ENCODE results near the gene FANCF.
A peak's percentile ranks its signal among the peaks of the same experiment; 100 is the strongest.
"Not testable (repeated sequence)": the region's sequence is repeated elsewhere in the genome, so short reads cannot be mapped to it uniquely, and the experiment has no call there.

The FANCF gene

DNA sequence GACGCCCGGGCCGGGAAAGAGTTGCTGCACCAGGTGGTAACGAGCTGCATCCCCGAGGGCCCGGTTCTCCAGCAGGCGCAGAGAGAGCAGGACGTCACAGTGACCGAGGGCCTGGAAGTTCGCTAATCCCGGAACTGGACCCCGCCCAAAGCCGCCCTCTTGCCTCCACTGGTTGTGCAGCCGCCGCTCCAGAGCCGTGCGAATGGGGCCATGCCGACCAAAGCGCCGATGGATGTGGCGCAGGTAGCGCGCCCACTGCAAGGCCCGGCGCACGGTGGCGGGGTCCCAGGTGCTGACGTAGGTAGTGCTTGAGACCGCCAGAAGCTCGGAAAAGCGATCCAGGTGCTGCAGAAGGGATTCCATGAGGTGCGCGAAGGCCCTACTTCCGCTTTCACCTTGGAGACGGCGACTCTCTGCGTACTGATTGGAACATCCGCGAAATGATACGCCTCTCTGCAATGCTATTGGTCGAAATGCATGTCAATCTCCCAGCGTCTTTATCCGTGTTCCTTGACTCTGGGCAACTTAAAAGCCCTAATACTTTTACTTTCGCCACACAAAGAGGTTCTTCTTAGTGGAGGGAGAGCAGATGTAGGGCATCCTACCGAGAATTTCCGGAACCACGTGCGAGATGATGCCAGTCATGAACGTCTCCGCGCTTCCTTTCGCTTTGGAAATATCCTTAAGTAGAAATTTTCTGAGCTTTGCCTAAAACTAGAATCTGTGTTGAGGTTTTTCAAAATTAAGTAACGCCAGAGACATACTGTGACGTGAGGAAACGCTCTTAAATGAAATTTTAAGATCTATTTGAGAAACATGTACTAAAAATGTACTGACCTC is at the start of gene FANCF:
FANCF (minus strand) TSS at position 376 of the 840 bp plus-strand sequence; CDS start at position 363, 13 bp downstream.
- DNase-seq, result peak; percentile 99

- DNase-seq, result peak; percentile 97
Observed at GRCh38 chr11:22674470-22675439, 49.1 kb upstream of the FANCF start.

DNA sequence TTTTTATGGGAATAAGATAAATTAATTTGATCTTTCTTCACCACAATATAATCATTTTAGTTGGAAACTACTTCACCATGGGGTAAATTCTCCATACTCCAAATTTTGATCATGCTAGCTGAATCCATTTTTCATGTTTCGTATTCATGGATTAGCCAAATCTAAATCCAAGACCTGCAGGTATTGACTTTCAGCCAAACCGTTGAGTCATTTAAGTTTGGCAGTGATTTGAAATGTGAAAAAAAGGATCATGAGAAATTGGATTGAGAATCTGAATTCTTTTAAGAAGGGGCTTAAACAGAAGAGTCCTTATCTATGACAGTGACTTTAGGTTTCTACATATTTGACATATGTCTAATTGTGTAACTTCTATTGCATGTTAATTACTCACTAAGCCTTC is 46.1 kb upstream of the FANCF start:
- peak; percentile 3 for DNase-seq

DNA sequence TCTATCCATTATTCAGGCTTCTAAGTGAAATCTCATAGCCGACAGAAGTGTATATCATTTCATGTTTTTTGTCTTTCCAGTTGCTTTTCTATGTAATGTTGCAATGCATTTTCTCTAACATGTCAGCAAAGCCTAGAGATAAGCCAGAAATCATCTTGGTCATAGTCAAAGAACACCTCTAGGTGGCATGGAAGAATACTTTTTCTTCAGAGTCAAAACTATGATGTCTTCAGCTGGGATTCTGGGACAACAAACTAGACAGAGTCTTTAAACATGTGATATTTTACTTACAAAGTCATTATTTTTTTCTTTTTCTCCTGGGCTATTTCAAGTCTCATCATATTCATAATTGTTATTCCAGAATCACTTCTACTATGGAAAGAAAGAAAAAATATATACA is 45.2 kb upstream of the FANCF start:
- DNase-seq, result peak; percentile 71

GRCh38 chr11:22669368-22669767 is 43.7 kb upstream of the FANCF start:
- DNase-seq, result no peak

DNA sequence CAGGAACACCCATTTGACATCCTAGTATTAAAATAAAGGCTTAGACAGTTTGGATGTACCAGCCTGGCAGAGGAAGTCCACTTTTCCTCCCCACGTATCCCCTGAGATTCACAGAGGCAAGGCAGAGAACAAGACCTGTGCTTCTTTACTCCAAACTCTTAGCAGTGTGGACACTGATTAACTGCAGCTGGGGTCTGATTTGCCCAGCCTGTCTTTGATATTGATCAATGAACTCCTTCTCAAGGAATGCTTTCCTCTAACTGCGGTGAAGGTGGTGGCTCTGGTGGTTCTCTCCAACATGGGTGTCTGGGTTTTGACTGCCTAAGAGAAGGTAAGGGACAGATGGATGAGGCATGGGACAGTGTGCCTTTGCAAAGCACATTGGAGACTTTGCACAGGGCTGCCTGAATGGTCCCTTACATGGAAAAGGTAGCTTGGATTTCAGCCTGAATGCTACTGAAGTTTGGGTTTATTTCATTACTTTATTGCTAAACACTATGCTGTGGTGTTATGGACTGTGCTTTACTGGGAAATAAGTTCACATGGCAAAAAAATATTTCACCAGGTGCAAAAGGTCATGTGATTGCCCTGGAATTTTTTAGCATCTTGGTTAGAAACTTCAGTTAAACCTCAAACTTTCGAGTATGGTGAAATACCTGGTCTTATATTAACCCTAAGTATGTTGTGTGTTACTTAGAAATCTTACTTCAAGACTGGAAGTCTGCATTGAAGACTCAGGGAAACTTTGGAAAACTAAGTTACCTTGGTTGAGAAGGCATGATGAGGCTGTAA is 42.6 kb upstream of the FANCF start:
- DNase-seq, result peak; percentile 10

DNA sequence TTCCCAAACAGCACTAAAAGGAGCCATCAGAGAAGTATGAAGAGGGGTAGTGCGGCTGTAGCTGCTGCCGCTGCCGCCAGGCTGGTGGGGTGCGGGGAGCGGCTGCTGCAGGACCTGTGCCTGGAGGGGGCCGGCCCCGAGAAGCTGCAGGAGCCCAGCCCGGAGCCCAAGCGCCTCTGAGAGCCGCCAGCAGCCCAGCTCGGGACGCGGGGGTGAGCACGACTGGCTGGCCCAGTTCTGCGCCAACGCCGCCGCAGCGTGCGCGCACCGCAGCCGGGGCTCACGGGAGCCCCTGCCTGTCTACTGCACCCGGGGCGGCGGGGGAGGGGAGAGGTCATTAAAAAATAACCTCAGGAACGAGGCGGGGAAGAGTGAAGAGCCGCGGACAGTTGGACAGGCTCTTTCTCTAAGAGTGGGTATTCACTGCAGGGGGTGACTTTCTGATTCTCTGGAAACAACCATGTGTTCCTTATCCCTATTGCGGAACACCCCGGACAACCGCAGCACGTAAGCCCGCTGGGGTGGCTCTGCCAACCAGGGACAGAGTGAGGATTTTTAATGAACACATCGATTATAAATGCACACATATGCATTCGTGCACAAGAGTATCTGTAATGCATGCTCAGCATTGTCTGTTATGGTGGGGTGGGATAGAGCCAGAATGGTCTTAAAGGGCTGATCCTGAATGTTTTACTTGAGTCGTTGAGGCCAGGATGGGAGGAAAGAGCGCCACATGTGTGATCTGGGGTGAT is 41.2 kb upstream of the FANCF start:
- peak; percentile 79 for DNase-seq

DNA sequence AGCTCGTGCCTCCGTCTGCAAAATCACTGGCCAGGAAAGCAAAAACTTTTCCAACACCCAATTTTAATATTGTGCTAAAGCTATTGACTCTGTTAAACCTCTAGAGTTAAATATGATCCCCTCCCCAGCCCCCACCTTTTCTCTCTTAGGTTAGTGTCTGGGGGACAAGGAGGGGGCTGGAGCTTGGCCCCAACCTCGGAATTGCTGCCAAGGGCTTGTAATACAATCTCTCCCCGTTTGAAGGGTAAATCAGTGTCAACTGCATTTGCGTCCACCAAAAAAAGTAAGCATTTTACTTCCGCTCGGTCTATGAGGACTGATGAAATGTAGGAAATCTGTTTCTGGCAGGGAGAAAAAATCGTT is 40.7 kb upstream of the FANCF start, which contains the start of gene GAS2:
GAS2 (plus strand) TSS at position 287 of the 363 bp plus-strand sequence. CDS start 8,259 bp downstream, outside the sequence.
- no peak for DNase-seq

GRCh38 chr11:22659783-22660182 is 34.2 kb upstream of the FANCF start:
- DNase-seq, result no peak

DNA sequence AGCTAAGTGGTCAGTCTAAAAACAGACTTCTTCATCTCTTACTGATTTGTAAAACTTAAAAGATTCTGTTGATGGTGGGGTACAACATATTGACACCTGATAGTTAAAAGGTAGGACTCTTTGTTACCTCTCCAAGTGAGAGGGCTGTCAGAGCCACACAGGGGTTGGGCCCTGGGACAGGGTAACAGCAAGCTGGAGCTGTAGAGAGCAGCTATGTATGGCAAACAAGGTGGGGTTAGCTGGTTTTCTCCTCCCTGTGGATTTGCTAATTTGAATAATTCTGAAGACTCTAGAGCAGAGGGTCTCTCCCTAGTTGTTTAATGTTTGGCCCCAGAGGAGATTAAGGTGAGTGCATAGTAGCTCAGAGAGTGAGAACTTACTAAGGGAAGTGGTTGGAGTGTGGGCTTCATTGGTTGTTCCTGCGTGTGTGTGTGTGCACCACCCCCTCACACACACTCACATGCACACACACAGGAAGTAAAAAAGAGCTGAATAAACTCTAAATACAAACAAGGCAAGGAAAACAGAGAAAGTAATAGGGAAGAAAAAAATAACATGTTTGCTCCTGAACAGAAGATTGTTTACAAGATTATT is 31.6 kb upstream of the FANCF start:
- DNase-seq, result peak; percentile 54

- DNase-seq, result no peak
Observed at GRCh38 chr11:22656130-22656529, 30.5 kb upstream of the FANCF start.

- not testable (repeated sequence) for DNase-seq
Observed at GRCh38 chr11:22652346-22652745, 26.7 kb upstream of the FANCF start.

DNA sequence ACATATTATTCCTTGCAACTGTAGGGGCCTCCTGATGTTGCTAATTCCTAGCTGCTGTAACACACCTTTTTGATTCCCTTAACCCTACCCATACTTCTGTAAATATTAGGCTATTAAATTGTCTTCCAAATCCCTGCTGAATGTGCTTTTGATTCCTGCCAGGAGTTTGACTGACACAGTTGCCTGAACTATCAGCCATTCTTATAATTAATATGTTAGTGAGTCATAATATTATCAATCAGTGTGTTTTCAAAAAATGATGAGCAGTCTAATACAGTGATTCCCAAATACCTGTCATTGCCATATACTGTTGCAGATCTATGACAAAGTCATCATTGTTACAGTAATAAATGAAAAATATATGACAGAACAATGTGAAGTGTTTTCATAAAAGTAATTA is 15.9 kb upstream of the FANCF start:
- DNase-seq, result no peak

DNA sequence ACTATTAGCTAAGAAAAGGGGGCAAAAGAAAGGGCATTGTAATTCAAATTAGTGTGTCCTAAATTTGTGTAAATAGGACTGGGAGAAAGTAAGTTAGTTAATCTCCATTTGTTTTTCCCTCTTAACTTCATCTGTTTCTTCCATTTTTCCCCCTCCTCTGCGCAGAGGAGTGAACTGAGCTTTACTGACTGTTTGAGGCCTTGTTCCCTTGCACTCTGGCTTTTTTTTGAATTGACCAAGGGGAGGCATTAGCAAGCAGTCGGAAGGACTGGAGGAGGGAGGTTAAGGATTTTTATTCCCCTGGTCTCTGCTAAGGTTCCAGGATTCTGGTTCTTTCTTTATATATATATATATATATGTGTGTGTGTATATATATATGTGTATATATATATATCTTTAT is 15.2 kb upstream of the FANCF start:
- DNase-seq, result no peak

DNA sequence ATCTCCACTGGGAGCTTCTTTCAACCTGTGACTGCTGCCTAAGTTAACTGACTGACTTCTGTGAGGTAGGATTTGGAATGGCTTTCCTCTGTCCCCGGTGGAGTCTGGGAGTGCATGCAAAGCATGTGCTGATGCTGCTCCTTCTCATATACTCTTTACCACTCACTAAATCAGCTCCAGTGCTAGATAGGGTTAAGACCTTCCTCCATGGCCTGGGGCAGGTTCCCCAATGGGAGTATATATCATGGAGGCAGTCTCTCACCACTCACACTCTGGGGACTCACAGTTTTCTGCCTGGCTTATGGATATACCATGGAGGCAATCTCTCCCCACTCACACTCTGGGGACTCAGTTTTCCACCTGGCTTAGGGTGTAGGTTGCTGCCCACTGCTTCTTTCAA is 10.1 kb upstream of the FANCF start:
- DNase-seq, result no peak

- peak; percentile 85 for DNase-seq
Observed at GRCh38 chr11:22634897-22635629, 9.4 kb upstream of the FANCF start.

- DNase-seq, result peak; percentile 28
Observed at GRCh38 chr11:22633354-22633902, 7.8 kb upstream of the FANCF start.

DNA sequence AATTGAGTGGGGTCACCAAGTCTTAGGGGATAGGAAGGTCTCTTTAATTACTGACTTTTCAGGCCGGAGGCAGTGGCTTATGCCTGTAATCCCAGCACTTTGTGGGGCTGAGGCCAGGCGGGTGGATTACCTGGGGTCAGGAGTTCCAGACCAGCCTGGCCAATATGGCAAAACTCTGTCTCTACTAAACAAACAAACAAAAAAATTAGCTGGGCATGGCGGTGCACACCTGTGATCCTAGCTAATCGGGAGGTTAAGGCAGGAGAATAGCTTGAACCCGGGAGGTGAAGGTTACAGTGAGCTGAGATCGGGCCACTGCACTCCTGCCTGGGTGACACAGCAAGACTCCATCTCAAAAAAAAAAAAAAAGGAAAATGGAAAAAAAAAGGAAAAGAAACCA is 1.8 kb upstream of the FANCF start:
- DNase-seq, result no peak

- DNase-seq, result peak; percentile 46
Observed at GRCh38 chr11:22626573-22627239, 1.1 kb upstream of the FANCF start.
